ENCODE results near the gene SPEN. TPM values are rescaled to one million over a fixed set of nuclear protein-coding genes. Genes with fewer than 3 reads are reported as not detected.

SPEN gene
- total RNA-seq, 1 donor from 2014 or later = 123 TPM

DNA sequence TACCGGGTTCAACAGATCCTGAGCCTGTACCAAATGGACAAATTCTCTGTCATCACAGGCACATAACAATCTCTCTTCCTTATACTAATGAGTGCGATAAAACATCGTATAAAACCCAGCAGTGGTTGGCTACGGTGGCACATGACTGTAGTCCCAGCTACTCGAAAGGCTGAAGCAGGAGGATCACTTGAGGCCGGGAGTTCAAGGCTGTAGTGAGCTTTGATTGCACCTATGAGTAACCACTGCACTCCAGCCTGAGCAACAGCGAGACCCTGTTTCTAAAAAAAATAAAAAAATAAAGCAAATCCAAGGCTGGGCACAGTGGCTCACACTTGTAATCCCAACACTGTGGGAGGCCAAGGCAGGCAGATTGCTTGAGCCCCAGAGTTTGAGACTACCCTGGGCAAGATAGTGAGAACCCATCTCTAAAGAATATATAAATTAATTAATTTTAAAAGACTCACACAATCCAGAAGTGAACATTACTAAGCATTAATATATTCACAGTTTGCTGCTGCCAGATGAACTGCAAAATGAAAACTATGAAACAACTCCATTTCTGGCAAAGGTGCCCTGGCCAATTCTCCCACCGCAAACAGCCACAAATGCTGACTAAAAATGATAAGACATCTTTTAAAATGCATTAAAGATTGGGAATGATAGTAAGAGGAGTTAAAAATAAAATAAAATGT is 115.3 kb downstream of the SPEN start:
- POLR2A ChIA-PET = interaction anchor here (0.7 to 10.7 kb wide), 9 partner anchors 11 to 159 kb away, joined by 3 to 282 read pairs (median 5); partner anchors contain the start of genes SPEN and ZBTB17
- Mint-ChIP-seq H3K36me3 (ENCODE audit: low read depth) (peaks cover 21% of the 10 kb centered on the region), H3K27ac (peak overlapping the region; percentile 88), H3K4me1 (peaks cover 95% of the 10 kb centered on the region), H3K27me3 (no peaks in the 10 kb centered on the region), H3K4me3 (peak overlapping the region; percentile 80), H3K9me3 (no peaks in the 10 kb centered on the region)
- CTCF ChIA-PET = interaction anchor here (1.2 to 3.8 kb wide), 4 partner anchors 12 to 159 kb away, joined by 3 to 17 read pairs (median 8); partner anchors contain the start of gene ZBTB17
- no peak for DNase-seq
- no peak for ATAC-seq (ENCODE audit: low read depth)
- TF ChIP-seq, protein P1, sequence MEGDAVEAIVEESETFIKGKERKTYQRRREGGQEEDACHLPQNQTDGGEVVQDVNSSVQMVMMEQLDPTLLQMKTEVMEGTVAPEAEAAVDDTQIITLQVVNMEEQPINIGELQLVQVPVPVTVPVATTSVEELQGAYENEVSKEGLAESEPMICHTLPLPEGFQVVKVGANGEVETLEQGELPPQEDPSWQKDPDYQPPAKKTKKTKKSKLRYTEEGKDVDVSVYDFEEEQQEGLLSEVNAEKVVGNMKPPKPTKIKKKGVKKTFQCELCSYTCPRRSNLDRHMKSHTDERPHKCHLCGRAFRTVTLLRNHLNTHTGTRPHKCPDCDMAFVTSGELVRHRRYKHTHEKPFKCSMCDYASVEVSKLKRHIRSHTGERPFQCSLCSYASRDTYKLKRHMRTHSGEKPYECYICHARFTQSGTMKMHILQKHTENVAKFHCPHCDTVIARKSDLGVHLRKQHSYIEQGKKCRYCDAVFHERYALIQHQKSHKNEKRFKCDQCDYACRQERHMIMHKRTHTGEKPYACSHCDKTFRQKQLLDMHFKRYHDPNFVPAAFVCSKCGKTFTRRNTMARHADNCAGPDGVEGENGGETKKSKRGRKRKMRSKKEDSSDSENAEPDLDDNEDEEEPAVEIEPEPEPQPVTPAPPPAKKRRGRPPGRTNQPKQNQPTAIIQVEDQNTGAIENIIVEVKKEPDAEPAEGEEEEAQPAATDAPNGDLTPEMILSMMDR (IDR thresholded peaks at IDR 0.05) = no peak
- intact Hi-C loops (cut with micrococcal nuclease) = loop anchor here (2.0 to 10.0 kb wide), 3 partner anchors 14 to 438 kb away; partner anchors contain the start of genes CASP9, DNAJC16, PLEKHM2 and ZBTB17

DNA sequence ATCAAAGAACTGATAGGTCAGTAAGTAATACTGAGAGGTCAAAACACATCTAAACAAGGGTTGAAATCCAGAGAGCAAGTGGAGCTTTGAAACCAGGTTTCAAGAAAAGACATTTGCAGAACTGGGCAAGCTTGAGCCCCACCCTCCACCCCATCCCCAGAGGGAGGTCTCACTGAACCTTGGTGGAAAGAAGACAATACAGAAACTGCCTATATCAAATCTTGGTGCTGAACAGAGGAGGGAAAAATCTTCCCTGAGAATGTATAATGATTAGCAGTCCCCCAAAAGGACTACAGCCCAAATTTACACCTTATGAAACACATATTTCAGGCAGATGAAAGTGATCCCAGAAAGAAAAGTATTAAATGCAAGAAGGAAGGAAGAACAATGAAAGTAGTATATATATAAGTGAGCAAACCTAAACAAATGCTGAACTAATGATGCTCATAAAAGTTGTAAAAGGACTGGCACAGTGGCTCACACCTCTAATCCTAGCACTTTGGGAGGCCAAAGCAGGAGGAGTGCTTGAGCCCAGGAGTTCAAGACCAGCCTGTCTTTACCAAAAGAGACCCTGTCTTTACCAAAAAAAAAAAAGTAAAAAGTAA is 116.0 kb downstream of the SPEN start:
- POLR2A ChIA-PET = interaction anchor here (0.6 to 10.7 kb wide), 13 partner anchors 11 to 346 kb away, joined by 3 to 282 read pairs (median 5); partner anchors contain the start of genes SPEN and ZBTB17
- no peak for DNase-seq
- peaks cover 95% of the 10 kb centered on the region for H3K4me1 Mint-ChIP-seq
- peak overlapping the region; percentile 80 for H3K4me3 Mint-ChIP-seq
- TF ChIP-seq, protein P1 (IDR thresholded peaks at IDR 0.05) = no peak
- H3K27ac Mint-ChIP-seq = peak overlapping the region; percentile 88
- intact Hi-C loops (cut with micrococcal nuclease) = loop anchor here (2.0 to 10.0 kb wide), 3 partner anchors 13 to 439 kb away; partner anchors contain the start of genes CASP9, DNAJC16, PLEKHM2 and ZBTB17
- peaks cover 25% of the 10 kb centered on the region for H3K36me3 Mint-ChIP-seq (ENCODE audit: low read depth)
- CTCF ChIA-PET = interaction anchor here (1.3 to 3.8 kb wide), 3 partner anchors 12 to 148 kb away, joined by 4 to 17 read pairs (median 7); partner anchors contain the start of gene ZBTB17
- no peaks in the 10 kb centered on the region for H3K9me3 Mint-ChIP-seq
- no peaks in the 10 kb centered on the region for H3K27me3 Mint-ChIP-seq
- ATAC-seq (ENCODE audit: low read depth) = no peak

DNA sequence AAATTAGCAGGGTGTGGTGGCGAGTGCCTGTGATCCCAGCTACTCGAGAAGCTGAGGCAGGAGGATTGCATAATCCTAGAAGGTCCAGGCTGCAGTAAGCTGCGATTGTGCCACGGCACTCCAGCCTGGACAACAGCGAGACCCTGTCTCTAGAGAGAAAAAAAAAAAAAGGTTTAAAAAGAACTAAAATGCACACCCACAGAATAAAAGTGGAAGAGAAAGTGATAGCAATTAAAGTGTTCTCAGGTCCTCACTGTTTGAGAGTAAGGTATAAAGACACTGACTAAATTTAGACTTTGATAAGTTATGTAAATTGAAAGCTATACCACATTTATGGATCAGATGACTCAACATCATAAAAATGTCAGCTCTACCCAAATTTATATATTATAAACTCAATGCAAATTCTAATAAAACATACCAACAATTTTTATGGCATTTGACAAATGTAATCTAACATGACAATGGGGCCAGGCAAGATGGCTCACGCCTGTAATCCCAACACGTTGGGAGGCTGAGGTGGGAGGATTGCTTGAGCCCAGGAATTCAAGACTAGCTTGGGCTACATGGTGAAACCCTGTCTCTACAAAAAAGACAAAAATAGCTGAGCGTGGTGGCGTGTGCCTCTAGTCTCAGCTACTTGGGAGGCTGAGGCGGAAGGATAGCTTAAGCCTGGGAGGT is 116.6 kb downstream of the SPEN start:
- intact Hi-C loops (cut with micrococcal nuclease) = loop anchor here (2.0 to 10.0 kb wide), 4 partner anchors 13 to 439 kb away; partner anchors contain the start of genes CASP9, DNAJC16, PLEKHM2 and ZBTB17
- no peaks in the 10 kb centered on the region for H3K27me3 Mint-ChIP-seq
- TF ChIP-seq, protein P1 (IDR thresholded peaks at IDR 0.05) = no peak
- ATAC-seq (ENCODE audit: low read depth) (peak; percentile 4), DNase-seq (no peak)
- no peaks in the 10 kb centered on the region for H3K9me3 Mint-ChIP-seq
- peak overlapping the region; percentile 80 for H3K4me3 Mint-ChIP-seq
- H3K27ac Mint-ChIP-seq = peak overlapping the region; percentile 88
- H3K36me3 Mint-ChIP-seq (ENCODE audit: low read depth) = peaks cover 25% of the 10 kb centered on the region
- H3K4me1 Mint-ChIP-seq = peaks cover 91% of the 10 kb centered on the region
- ChIA-PET POLR2A (interaction anchor here (0.6 to 10.7 kb wide), 17 partner anchors 11 to 346 kb away, joined by 3 to 282 read pairs (median 5); partner anchors contain the start of genes FAM131C, SPEN and ZBTB17), CTCF (interaction anchor here (0.9 to 3.8 kb wide), 4 partner anchors 11 to 149 kb away, joined by 3 to 17 read pairs (median 4); partner anchors contain the start of gene ZBTB17)

DNA sequence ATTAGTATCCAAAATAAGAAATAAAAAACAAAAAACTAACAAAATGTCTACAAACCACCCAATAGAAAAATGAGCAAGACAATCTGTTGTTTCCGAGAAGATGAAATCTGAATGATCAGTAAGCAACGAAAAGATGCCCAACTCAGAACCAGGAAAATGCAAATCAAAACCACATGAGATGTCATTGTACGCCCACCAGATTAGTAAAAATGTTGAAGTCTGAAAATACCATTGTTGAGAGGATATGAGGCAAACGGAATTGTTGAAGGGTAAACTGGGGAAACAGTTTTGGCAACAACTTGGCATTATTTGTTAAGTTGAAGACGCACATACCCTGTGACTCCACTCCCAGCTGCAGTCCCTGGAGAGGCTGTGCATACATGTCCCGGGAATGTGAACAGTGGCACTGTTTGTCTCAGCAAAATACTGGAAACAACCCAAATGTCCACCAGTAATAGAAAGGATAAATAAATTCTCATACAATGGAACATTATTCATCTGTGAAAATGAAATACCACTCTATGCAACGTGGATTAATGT is 117.8 kb downstream of the SPEN start:
- peaks cover 85% of the 10 kb centered on the region for H3K4me1 Mint-ChIP-seq
- intact Hi-C loops (cut with micrococcal nuclease) = loop anchor here (1.0 to 10.0 kb wide), 5 partner anchors 42 to 440 kb away; partner anchors contain the start of genes CASP9, DNAJC16 and PLEKHM2
- ChIA-PET CTCF (interaction anchor here (3.8 kb wide), 1 partner anchor 10 kb away, joined by 17 read pairs; the partner anchor contains the start of gene ZBTB17), POLR2A (interaction anchor here (0.9 to 10.7 kb wide), 19 partner anchors 9 to 283 kb away, joined by 3 to 282 read pairs (median 8); partner anchors contain the start of genes SPEN and ZBTB17)
- DNase-seq = no peak
- H3K4me3 Mint-ChIP-seq = peak overlapping the region; percentile 80
- TF ChIP-seq, protein P1 (IDR thresholded peaks at IDR 0.05) = no peak
- H3K27me3 Mint-ChIP-seq = no peaks in the 10 kb centered on the region
- ATAC-seq (ENCODE audit: low read depth) = peak; percentile 5
- no peaks in the 10 kb centered on the region for H3K9me3 Mint-ChIP-seq
- peak overlapping the region; percentile 88 for H3K27ac Mint-ChIP-seq
- H3K36me3 Mint-ChIP-seq (ENCODE audit: low read depth) = peaks cover 31% of the 10 kb centered on the region
